PC-3 (cell line): ENCODE results near the gene MUC6.

Experiments
- CTCF ChIP-seq: fragments of 300-600 bp; sonication (generic); conservative IDR thresholded peaks from 2 replicates; pipeline ENCODE4 v1.5.1; 2017; ENCODE audit warnings: antibody characterized with exemption, low read depth, mild to moderate bottlenecking, low read length
- EZH2 ChIP-seq: fragments of 300-600 bp; sonication (generic); IDR thresholded peaks from one replicate; pipeline ENCODE4 v1.6.1; 2017; ENCODE audit warnings: antibody characterized with exemption, mild to moderate bottlenecking, low read length; ENCODE audit not compliant: unreplicated experiment
- EZH2phosphoT487 ChIP-seq: fragments of 300-600 bp; sonication (generic); IDR thresholded peaks from 2 replicates; pipeline ENCODE4 v1.6.1; 2018; ENCODE audit warnings: mild to moderate bottlenecking, antibody characterized with exemption, low read length, borderline replicate concordance

- no peak for TF ChIP-seq CTCF
- no peak for TF ChIP-seq EZH2phosphoT487
- TF ChIP-seq EZH2: no peak
Measured at GRCh38 chr11:1026641-1027482, 9.7 kb downstream of the MUC6 start.
